GM12878 (cell line): ENCODE results near the gene DDX24. TPM values are rescaled to one million over a fixed set of nuclear protein-coding genes. Genes with fewer than 3 reads are reported as not detected.

Experiments used
- ATAC-seq: fragments of 200-7000 bp; cut with Tn5 transposase; 3 replicates; pipeline ENCODE4 v1.9.1; 2020; ENCODE audit warnings: mild to moderate bottlenecking, moderate library complexity
- BruUV-seq: library from RNA; stranded (reverse); fragments of 400-500 nt; replicated peaks from 2 replicates; lab custom pipeline; 2021; lab: Mats Ljungman, UMichigan
- CTCF ChIA-PET: fragments of 300-600 bp; sonication (Branson Sonifier 250); formaldehyde crosslinking; extraction: SDS; loops from one replicate; lab custom pipeline; 2021; ENCODE audit warnings: inconsistent platforms; lab: Yijun Ruan, JAX
- POLR2A ChIA-PET: fragments of 350-600 bp; formaldehyde crosslinking; extraction: SDS; loops from one replicate; lab custom pipeline; 2021; ENCODE audit warnings: inconsistent platforms; lab: Charles Lee
- RAD21 ChIA-PET: fragments of 300-600 bp; sonication (Branson Sonifier 250); formaldehyde crosslinking; loops from one replicate; lab custom pipeline; 2023; ENCODE audit warnings: antibody characterized with exemption; ENCODE audit not compliant: unreplicated experiment; lab: Charles Lee
- SMC1A ChIA-PET: fragments of 300-600 bp; sonication (Branson Sonifier 250); formaldehyde crosslinking; loops from one replicate; lab custom pipeline; 2023; ENCODE audit not compliant: unreplicated experiment, uncharacterized antibody; lab: Charles Lee
- DNase-seq: peaks from one replicate; pipeline ENCODE4 v3.0.0-alpha.2; 2011; ENCODE audit warnings: low read depth, low spot score
- FAIRE-seq: peaks from 3 replicates; lab custom pipeline; 2011; peaks lifted over from hg19 to GRCh38; lab: Jason Lieb, UNC
- H2AFZ ChIP-seq: 2 replicates; pipeline ENCODE4 v1.6.0; 2011; ENCODE audit warnings: low read depth, low read length, control low read depth; ENCODE audit not compliant: control insufficient read depth
- H3K27ac ChIP-seq: 2 replicates; pipeline ENCODE4 v1.5.1; 2011; ENCODE audit warnings: control low read depth; ENCODE audit not compliant: control insufficient read depth, insufficient read depth
- H3K27me3 ChIP-seq, 2 experiments: replicated peaks in 1 of 2; 2 replicates each; pipeline versions ENCODE4 v1.6.0 to v1.6.1; 2011; ENCODE audit warnings: low read length in 1 of 2; ENCODE audit not compliant: control insufficient read depth in 2 of 2, insufficient read depth in 2 of 2
- H3K36me3 ChIP-seq, 2 experiments: 2 replicates each; pipeline ENCODE4 v1.5.1; 2011; ENCODE audit warnings: low read length in 1 of 2; ENCODE audit not compliant: control insufficient read depth in 2 of 2, insufficient read depth in 2 of 2
- H3K4me1 ChIP-seq: 2 replicates; pipeline ENCODE4 v1.6.1; 2011; ENCODE audit warnings: mild to moderate bottlenecking, low read length, moderate library complexity, mixed read lengths; ENCODE audit not compliant: control insufficient read depth, insufficient read depth
- H3K4me2 ChIP-seq: 2 replicates; pipeline ENCODE4 v1.6.0; 2011; ENCODE audit warnings: control low read depth; ENCODE audit not compliant: control insufficient read depth, insufficient read depth
- H3K4me3 ChIP-seq: fragments of 200-600 bp; sonication (generic); 2 replicates; pipeline ENCODE4 v1.5.1; 2016
- H3K79me2 ChIP-seq: 2 replicates; pipeline ENCODE4 v1.6.0; 2011; ENCODE audit warnings: low read length; ENCODE audit not compliant: control insufficient read depth, insufficient read depth
- H3K9ac ChIP-seq: 2 replicates; pipeline ENCODE4 v1.8.0; 2011; ENCODE audit warnings: low read length, control low read depth, mixed read lengths; ENCODE audit not compliant: control insufficient read depth, insufficient read depth
- H3K9me3 ChIP-seq: replicated peaks from 3 replicates; pipeline ENCODE4 v1.5.1; 2011; ENCODE audit warnings: mild to moderate bottlenecking, low read length; ENCODE audit not compliant: control insufficient read depth, insufficient read depth
- H4K20me1 ChIP-seq: 2 replicates; pipeline ENCODE4 v1.6.0; 2011; ENCODE audit not compliant: control insufficient read depth, insufficient read depth
- FOXK2 ChIP-seq: fragments of 450-650 bp; IDR thresholded peaks from 2 replicates; pipeline ENCODE4 v1.6.1; 2017; ENCODE audit warnings: mild to moderate bottlenecking, moderate library complexity
- KAT2A ChIP-seq: conservative IDR thresholded peaks from 2 replicates; pipeline ENCODE4 v1.6.1; 2011; ENCODE audit warnings: low read depth, low read length; ENCODE audit not compliant: control insufficient read depth
- NBN ChIP-seq: fragments of 450-650 bp; IDR thresholded peaks from 2 replicates; pipeline ENCODE4 v1.6.1; 2016
- NFYB ChIP-seq: IDR thresholded peaks from 2 replicates; pipeline ENCODE4 v1.6.1; 2011; ENCODE audit warnings: low read depth, mild to moderate bottlenecking, low read length, improper control_type of control experiment, moderate library complexity; ENCODE audit not compliant: insufficient read depth
- SIN3A ChIP-seq: IDR thresholded peaks from 2 replicates; pipeline ENCODE4 v1.6.1; 2012; ENCODE audit warnings: low read depth, low read length, improper control_type of control experiment
- SMAD5 ChIP-seq: IDR thresholded peaks from 2 replicates; pipeline ENCODE4 v1.6.1; 2016; ENCODE audit warnings: antibody characterized with exemption, low read depth
- TCF3 ChIP-seq: IDR thresholded peaks from 2 replicates; pipeline ENCODE4 v1.6.1; 2012; ENCODE audit warnings: low read depth, mild to moderate bottlenecking, low read length, borderline replicate concordance; ENCODE audit not compliant: insufficient read depth
- ZNF622 ChIP-seq: fragments of 450-650 bp; IDR thresholded peaks from 2 replicates; pipeline ENCODE4 v1.6.1; 2017; ENCODE audit warnings: mild to moderate bottlenecking, inconsistent platforms
- ZNF687 ChIP-seq: fragments of 450-650 bp; IDR thresholded peaks from 2 replicates; pipeline ENCODE4 v1.6.1; 2017; ENCODE audit warnings: mild to moderate bottlenecking, moderate library complexity
- WGBS: methylation state at CpG from one replicate; pipeline ENCODE4 v1.1.6; 2016; ENCODE audit warnings: low lambda C conversion rate; ENCODE audit not compliant: insufficient replicate concordance, insufficient coverage; ENCODE audit errors: missing lambda C conversion rate; 5-methylcytosine and 5-hydroxymethylcytosine counted together
- in situ Hi-C: fragments of 300-500 bp; cut with MboI; formaldehyde crosslinking; loops from 9 replicates; pipeline ENCODE4 v1.14.3; 2018; ENCODE audit warnings: mixed read lengths
- intact Hi-C: fragments of 100-400 bp; cut with micrococcal nuclease; formaldehyde crosslinking; loops from one replicate; pipeline ENCODE4 v1.14.2; 2022; ENCODE audit not compliant: unreplicated experiment
- polyA plus RNA-seq, 11 experiments: library from polyadenylated mRNA; depleted of rRNA in 4 of 11; unstranded in 6 of 11; stranded (reverse) in 5 of 11; fragments of >200 nt; fragmentation: Nextera tagmentation in 4 of 11; fragmentation: Illumina TruSeq in 1 of 11; extraction: Ambion mirVana in 4 of 11; extraction: Trizol in 1 of 11; gene quantifications; 1 replicate in 1 of 11; 2 replicates in 10 of 11; pipeline versions ENCODE4 v1.2.1 to v1.2.3, GENCODE V29; 2011 to 2016; ENCODE audit warnings: inconsistent platforms in 2 of 11, missing spikeins in 2 of 11, low read depth in 1 of 11
- total RNA-seq, 4 experiments: library from RNA; depleted of rRNA in 3 of 4; stranded (reverse); fragments of >200 nt in 3 of 4; fragmentation: Illumina TruSeq in 1 of 4; extraction: Trizol in 1 of 4; gene quantifications; 2 replicates each; pipeline versions ENCODE4 v1.2.1 to v1.2.3, GENCODE V29; 2013 to 2021

DDX24 gene
- total and polyA plus RNA-seq, 10 of the 15 experiments (the other 5 are each of a cell fraction or from before 2014, with no cell fraction given) = 137 to 266 (median 184) TPM

- RAD21 ChIA-PET = interaction anchor here (0.9 to 1.2 kb wide), 2 partner anchors 92 to 105 kb away, joined by 3 to 4 read pairs; no protein-coding TSS in a partner anchor
- Histone ChIP-seq H2AFZ (no peak overlapping the region), H3K27me3 (0 out of 4 replicates have a peak, but pooled peaks cover 0 to 5% of the 10 kb centered on the region in 2 experiments), H3K4me1 (no peaks in the 10 kb centered on the region), H3K9me3 (no peaks in the 10 kb centered on the region), H3K36me3 (no peaks in the 10 kb centered on the region), H3K79me2 (no peaks in the 10 kb centered on the region), H3K4me3 (no peak overlapping the region), H4K20me1 (no peaks in the 10 kb centered on the region), H3K27ac (no peak overlapping the region), H3K9ac (no peak overlapping the region), H3K4me2 (no peak overlapping the region)
- no peak for ATAC-seq
- SMC1A ChIA-PET = interaction anchor here (0.7 to 0.8 kb wide), 2 partner anchors 14 to 101 kb away, joined by 3 read pairs; no protein-coding TSS in a partner anchor
- in situ Hi-C loops = no loop called here
- WGBS = 39% methylated on average over 7 of the region's 7 CpGs
- FAIRE-seq = no peak
- TF ChIP-seq ZNF687 = no peak
- TF ChIP-seq TCF3 = no peak
- TF ChIP-seq SIN3A = no peak
- TF ChIP-seq FOXK2 = no peak
- no peak for TF ChIP-seq NFYB
- no peak for TF ChIP-seq ZNF622
- TF ChIP-seq SMAD5 = no peak
- TF ChIP-seq KAT2A = no peak
- no peak for TF ChIP-seq NBN
- POLR2A ChIA-PET = no interaction called here
- CTCF ChIA-PET = interaction anchor here (1.3 to 8.5 kb wide), 4 partner anchors 92 to 108 kb away, joined by 3 to 221 read pairs (median 8); no protein-coding TSS in a partner anchor
- no TSS peak for BruUV-seq
- no peak for DNase-seq
- intact Hi-C loops = no loop called here
Observed at GRCh38 chr14:94031883-94032279, 49.1 kb downstream of the DDX24 start.
